ENCODE data around the gene INIP. TPM values are rescaled to one million over a fixed set of nuclear protein-coding genes. Genes with fewer than 3 reads are reported as not detected.

The INIP gene
- total and polyA plus RNA-seq, 2 of the 13 experiments (the other 11 are each of a cell fraction or from before 2014, with no cell fraction given) = 13.6 to 28.6 TPM

GRCh38 chr9:112751056-112751795 is 33.3 kb upstream of the INIP start (continued):
- TF ChIP-seq ZNF652 (CRISPR knock-in tag; IDR thresholded peaks at IDR 0.05; ENCODE audit: borderline replicate concordance, low read depth) = no peak
- no peak for TF ChIP-seq ZNF549 (CRISPR knock-in tag; IDR thresholded peaks at IDR 0.05)
- peak; percentile 63; the same call in 1 of the 2 replicates for TF ChIP-seq SRY (CRISPR knock-in tag; IDR thresholded peaks at IDR 0.05)
- TF ChIP-seq E2F1 (CRISPR knock-in tag; IDR thresholded peaks at IDR 0.05) = peak; percentile 61
- no peak for TF ChIP-seq SPEN (CRISPR knock-in tag; IDR thresholded peaks at IDR 0.05; ENCODE audit: low read depth)
- no peak for TF ChIP-seq ZKSCAN5 (CRISPR knock-in tag; IDR thresholded peaks at IDR 0.05)
- TF ChIP-seq MTF1 (CRISPR knock-in tag; IDR thresholded peaks at IDR 0.05) = no peak
- no peak for TF ChIP-seq ZNF256 (CRISPR knock-in tag; conservative IDR thresholded peaks at IDR 0.05)
- TF ChIP-seq, protein P1, sequence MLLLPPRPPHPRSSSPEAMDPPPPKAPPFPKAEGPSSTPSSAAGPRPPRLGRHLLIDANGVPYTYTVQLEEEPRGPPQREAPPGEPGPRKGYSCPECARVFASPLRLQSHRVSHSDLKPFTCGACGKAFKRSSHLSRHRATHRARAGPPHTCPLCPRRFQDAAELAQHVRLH (CRISPR knock-in tag; IDR thresholded peaks at IDR 0.05; ENCODE audit: borderline replicate concordance, low read depth) = 0 out of 2 replicates have a peak, but pooled peaks have one; percentile 25
- TF ChIP-seq ZNF407 (CRISPR knock-in tag; IDR thresholded peaks at IDR 0.05; ENCODE audit: not compliant biosample characterization) = peak; percentile 67
- TF ChIP-seq ZNF850 (CRISPR knock-in tag; conservative IDR thresholded peaks at IDR 0.05) = no peak
- TF ChIP-seq ZNF431 (CRISPR knock-in tag; IDR thresholded peaks at IDR 0.05; ENCODE audit: borderline replicate concordance, low read depth) = no peak
- TF ChIP-seq, protein P2, sequence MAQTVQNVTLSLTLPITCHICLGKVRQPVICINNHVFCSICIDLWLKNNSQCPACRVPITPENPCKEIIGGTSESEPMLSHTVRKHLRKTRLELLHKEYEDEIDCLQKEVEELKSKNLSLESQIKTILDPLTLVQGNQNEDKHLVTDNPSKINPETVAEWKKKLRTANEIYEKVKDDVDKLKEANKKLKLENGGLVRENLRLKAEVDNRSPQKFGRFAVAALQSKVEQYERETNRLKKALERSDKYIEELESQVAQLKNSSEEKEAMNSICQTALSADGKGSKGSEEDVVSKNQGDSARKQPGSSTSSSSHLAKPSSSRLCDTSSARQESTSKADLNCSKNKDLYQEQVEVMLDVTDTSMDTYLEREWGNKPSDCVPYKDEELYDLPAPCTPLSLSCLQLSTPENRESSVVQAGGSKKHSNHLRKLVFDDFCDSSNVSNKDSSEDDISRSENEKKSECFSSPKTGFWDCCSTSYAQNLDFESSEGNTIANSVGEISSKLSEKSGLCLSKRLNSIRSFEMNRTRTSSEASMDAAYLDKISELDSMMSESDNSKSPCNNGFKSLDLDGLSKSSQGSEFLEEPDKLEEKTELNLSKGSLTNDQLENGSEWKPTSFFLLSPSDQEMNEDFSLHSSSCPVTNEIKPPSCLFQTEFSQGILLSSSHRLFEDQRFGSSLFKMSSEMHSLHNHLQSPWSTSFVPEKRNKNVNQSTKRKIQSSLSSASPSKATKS (CRISPR knock-in tag; IDR thresholded peaks at IDR 0.05) = no peak
- no peak for TF ChIP-seq PLRG1 (conservative IDR thresholded peaks at IDR 0.05)
- TF ChIP-seq FOXJ3 (CRISPR knock-in tag; IDR thresholded peaks at IDR 0.05; ENCODE audit: borderline replicate concordance) = no peak
- TF ChIP-seq BCL3 (CRISPR knock-in tag; IDR thresholded peaks at IDR 0.05) = peak; percentile 44; the same call in 1 of the 2 replicates
